ENCODE results near the gene FOXO6. TPM values are rescaled to one million over a fixed set of nuclear protein-coding genes. Genes with fewer than 3 reads are reported as not detected.

Gene FOXO6
- total and polyA plus RNA-seq, 9 of the 15 experiments (the other 6 are each of a cell fraction or from before 2014, with no cell fraction given) = 0.04 to 0.31 (median 0.12) TPM; not detected in 5

GRCh38 chr1:41419584-41420295, 58.5 kb downstream of the FOXO6 start (continued):
- TF ChIP-seq BCOR (IDR thresholded peaks at IDR 0.05) = peak; percentile 74
- TF ChIP-seq STAT5B (CRISPR knock-in tag; IDR thresholded peaks at IDR 0.05) = no peak
- no peak for TF ChIP-seq KDM2B (CRISPR knock-in tag; IDR thresholded peaks at IDR 0.05)
- no peak for TF ChIP-seq ZFP91 (CRISPR knock-in tag; IDR thresholded peaks at IDR 0.05)
- no peak for TF ChIP-seq CGGBP1 (CRISPR knock-in tag; IDR thresholded peaks at IDR 0.05)

- no TSS peak for BruUV-seq (replicated peaks)
- FAIRE-seq = no peak
- TF ChIP-seq TCF7L2 (IDR thresholded peaks at IDR 0.05; ENCODE audit: low read depth, low read length) (no peak), GTF2A2 (tag; IDR thresholded peaks at IDR 0.05) (no peak), SIX5 (IDR thresholded peaks at IDR 0.05; ENCODE audit: borderline replicate concordance in 1 of 2, insufficient read depth in 1 of 2, low read depth in 1 of 2, low read length in 2 of 2) (no peak), MITF (IDR thresholded peaks at IDR 0.05) (no peak), MLX (CRISPR knock-in tag; conservative IDR thresholded peaks at IDR 0.05) (no peak), TARDBP (IDR thresholded peaks at IDR 0.05) (no peak), ZBTB8A (IDR thresholded peaks at IDR 0.05; ENCODE audit: partially characterized antibody) (no peak), DMBX1 (CRISPR knock-in tag; IDR thresholded peaks at IDR 0.05; ENCODE audit: borderline replicate concordance) (no peak), RAD51 (IDR thresholded peaks at IDR 0.05; ENCODE audit: borderline replicate concordance, low read depth) (no peak), HCFC1 (IDR thresholded peaks at IDR 0.05; ENCODE audit: low read depth, low read length) (no peak)
Observed at GRCh38 chr1:41420351-41420750, 59.1 kb downstream of the FOXO6 start.

More at GRCh38 chr1:41420351-41420750, 59.1 kb downstream of the FOXO6 start:
- H3K9ac ChIP-seq (ENCODE audit: insufficient read depth in 1 of 2, low read depth in 2 of 2, low read length in 2 of 2) = no peak overlapping the region
- CTCF ChIA-PET (ENCODE audit: low intra/inter-chr PET ratio) = interaction anchor here (1.3 kb wide), 1 partner anchor 98 kb away, joined by 5 read pairs; no protein-coding TSS in a partner anchor
- no peaks in the 10 kb centered on the region for H3K79me2 ChIP-seq (ENCODE audit: control insufficient read depth, insufficient read depth, low read length)
- H3K4me3 ChIP-seq = no peak overlapping the region
- intact Hi-C loops (cut with micrococcal nuclease) = loop anchor here (10.0 kb wide), 1 partner anchor 386 kb away; no protein-coding TSS in a partner anchor
- H3K9me3 ChIP-seq (replicated peaks; ENCODE audit: control insufficient read depth, insufficient read depth, low read depth, low read length) = peaks cover 3% of the 10 kb centered on the region; the same call in 1 of the 2 replicates
- no peak overlapping the region for H3K27ac ChIP-seq (ENCODE audit: extremely low read depth, low read depth, low read length)
- no peak for ATAC-seq
- in situ Hi-C loops (cut with MboI) = no loop called here
- H4K20me1 ChIP-seq (replicated peaks; ENCODE audit: control insufficient read depth, insufficient read depth, low read length) = peaks cover 11% of the 10 kb centered on the region; the same call in 1 of the 2 replicates
- WGBS (ENCODE audit: insufficient coverage, low coverage, missing lambda C conversion rate) = 5% methylated on average over 4 of the region's 4 CpGs
- DNase-seq (ENCODE audit: extremely low read depth in 1 of 4, low spot score in 3 of 4) = no peak
- H3K4me1 ChIP-seq (replicated peaks in 1 of 2; ENCODE audit: control insufficient read depth in 2 of 2, insufficient read depth in 2 of 2, low read length in 2 of 2) = peaks cover 0 to 12% of the 10 kb centered on the region in 2 experiments; a peak in 1 of 5 replicates
- peaks cover 5 to 26% of the 10 kb centered on the region in 2 experiments; a peak in 2 of 5 replicates for H3K27me3 ChIP-seq (ENCODE audit: control insufficient read depth in 2 of 2, insufficient read depth in 2 of 2, low read length in 2 of 2)
- H3K9me1 ChIP-seq (ENCODE audit: control insufficient read depth, insufficient read depth, low read length) = no peaks in the 10 kb centered on the region
- no peaks in the 10 kb centered on the region for H3K36me3 ChIP-seq (ENCODE audit: control insufficient read depth, insufficient read depth, low read length)
- H3K4me2 ChIP-seq (ENCODE audit: insufficient read depth, low read length) = no peak overlapping the region
- H2AFZ ChIP-seq (ENCODE audit: low read depth, low read length) = no peak overlapping the region
- POLR2A ChIA-PET = interaction anchor here (0.6 to 1.2 kb wide), 5 partner anchors 8 to 165 kb away, joined by 3 to 6 read pairs (median 3); no protein-coding TSS in a partner anchor

Data from K562 (cell line).